Peyer's patch (tissue), 4 donors: ENCODE results near the gene UBC. TPM values are rescaled to one million over a fixed set of nuclear protein-coding genes. Genes with fewer than 3 reads are reported as not detected.
A peak's percentile ranks its signal among the peaks of the same experiment; 100 is the strongest.
"Not testable (repeated sequence)": the region's sequence is repeated elsewhere in the genome, so short reads cannot be mapped to it uniquely, and the experiment has no call there.

ENCODE experiments used
- DNase-seq, 3 donors: peaks; one replicate each; pipeline ENCODE4 v3.0.0-alpha.2; 2017 to 2019
- H3K27ac ChIP-seq, 4 donors: fragments of 200-600 bp; sonication (generic); one replicate each; pipeline ENCODE4 v1.5.1; 2016 to 2019
- H3K27me3 ChIP-seq, 2 donors: fragments of 200-600 bp; sonication (generic); one replicate each; pipeline ENCODE4 v1.5.1; 2019
- H3K36me3 ChIP-seq, 3 donors: fragments of 200-600 bp; sonication (generic); one replicate each; pipeline ENCODE4 v1.5.1; 2016 to 2019
- H3K4me1 ChIP-seq, 4 donors: fragments of 200-600 bp; sonication (generic); one replicate each; pipeline ENCODE4 v1.5.1; 2016 to 2019
- H3K4me3 ChIP-seq, 4 donors: fragments of 200-600 bp; sonication (generic); 1 replicate in 3 of 4; 2 replicates in 1 of 4; pipeline ENCODE4 v1.5.1; 2016 to 2019; ENCODE audit warnings: mild to moderate bottlenecking in 1 of 4
- H3K9me3 ChIP-seq, 4 donors: fragments of 200-600 bp; sonication (generic); one replicate each; pipeline ENCODE4 v1.5.1; 2016 to 2019; ENCODE audit warnings: mild to moderate bottlenecking in 1 of 4
- CTCF ChIP-seq, 6 experiments: fragments of 450-650 bp in 4 of 6; fragments of 200-600 bp in 2 of 6; sonication (generic) in 1 of 6; IDR thresholded peaks; one replicate each; pipeline ENCODE4 v1.5.1; 2017 to 2019; ENCODE audit warnings: antibody characterized with exemption in 6 of 6, mild to moderate bottlenecking in 3 of 6, moderate library complexity in 1 of 6
- POLR2A ChIP-seq, 2 donors: fragments of 450-650 bp; IDR thresholded peaks; one replicate each; pipeline ENCODE4 v1.5.1; 2017; ENCODE audit warnings: antibody characterized with exemption in 2 of 2, mild to moderate bottlenecking in 2 of 2, moderate library complexity in 2 of 2
- total RNA-seq, 4 donors: library from RNA; depleted of rRNA; stranded (reverse); fragments of >200 nt; gene quantifications; one replicate each; pipeline ENCODE4 v1.1.0, GENCODE V29; 2016

UBC gene
- total RNA-seq, 4 donors from 2014 or later, result 898 to 2,531 (median 1,185) TPM

- DNase-seq, result no peak
- Histone ChIP-seq H3K4me3 (no peak overlapping the region), H3K36me3 (no peaks in the 10 kb centered on the region), H3K27me3 (no peaks in the 10 kb centered on the region), H3K27ac (no peak overlapping the region), H3K9me3 (no peaks in the 10 kb centered on the region), H3K4me1 (peaks cover 0 to 6% (median 0%) of the 10 kb centered on the region in 4 donors)
- TF ChIP-seq CTCF (IDR thresholded peaks at IDR 0.05) (no peak), POLR2A (IDR thresholded peaks at IDR 0.05) (no peak)
Measured at GRCh38 chr12:124893792-124894516, 20.5 kb downstream of the UBC start.

- Histone ChIP-seq H3K9me3 (no peaks in the 10 kb centered on the region), H3K4me3 (no peak overlapping the region), H3K4me1 (peaks cover 0 to 5% (median 0%) of the 10 kb centered on the region in 4 donors), H3K36me3 (no peaks in the 10 kb centered on the region), H3K27ac (no peak overlapping the region), H3K27me3 (no peaks in the 10 kb centered on the region)
- TF ChIP-seq POLR2A (IDR thresholded peaks at IDR 0.05), result no peak
- no peak for TF ChIP-seq CTCF (IDR thresholded peaks at IDR 0.05)
- no peak for DNase-seq
Measured at GRCh38 chr12:124888260-124888659, 26.2 kb downstream of the UBC start.

GRCh38 chr12:124887766-124888165 lies 26.7 kb downstream of the UBC start:
- not testable (repeated sequence) for H3K4me1 ChIP-seq, H3K9me3 ChIP-seq, H3K27ac ChIP-seq, H3K27me3 ChIP-seq, DNase-seq, H3K36me3 ChIP-seq, H3K4me3 ChIP-seq

- no peaks in the 10 kb centered on the region for H3K27me3 ChIP-seq
- peak in 2 of 3 donors; percentile 83 to 88 for DNase-seq
- peaks cover 0 to 5% (median 0%) of the 10 kb centered on the region in 4 donors for H3K4me1 ChIP-seq
- H3K9me3 ChIP-seq, result no peaks in the 10 kb centered on the region
- peak overlapping the region in 2 of 4 donors; percentile 33 to 47 for H3K27ac ChIP-seq
- H3K36me3 ChIP-seq, result no peaks in the 10 kb centered on the region
- no peak overlapping the region for H3K4me3 ChIP-seq
- no peak for TF ChIP-seq POLR2A (IDR thresholded peaks at IDR 0.05)
Measured at GRCh38 chr12:124884587-124885438, 29.6 kb downstream of the UBC start.

- Histone ChIP-seq H3K4me3 (no peak overlapping the region), H3K27me3 (no peaks in the 10 kb centered on the region), H3K36me3 (no peaks in the 10 kb centered on the region), H3K9me3 (no peaks in the 10 kb centered on the region), H3K27ac (no peak overlapping the region), H3K4me1 (peaks cover 0 to 5% (median 0%) of the 10 kb centered on the region in 4 donors)
- TF ChIP-seq POLR2A (IDR thresholded peaks at IDR 0.05) (no peak), CTCF (IDR thresholded peaks at IDR 0.05) (no peak)
- no peak for DNase-seq
Measured at GRCh38 chr12:124883263-124884130, 31.0 kb downstream of the UBC start.

- peaks cover 0 to 5% (median 0%) of the 10 kb centered on the region in 4 donors for H3K4me1 ChIP-seq
- TF ChIP-seq POLR2A (IDR thresholded peaks at IDR 0.05) (no peak), CTCF (IDR thresholded peaks at IDR 0.05) (no peak)
- H3K4me3 ChIP-seq, result no peak overlapping the region
- no peaks in the 10 kb centered on the region for H3K9me3 ChIP-seq
- H3K36me3 ChIP-seq, result no peaks in the 10 kb centered on the region
- DNase-seq, result no peak
- H3K27me3 ChIP-seq, result no peaks in the 10 kb centered on the region
- H3K27ac ChIP-seq, result no peak overlapping the region
Measured at GRCh38 chr12:124881123-124881522, 33.3 kb downstream of the UBC start.

GRCh38 chr12:124880335-124880734 lies 34.1 kb downstream of the UBC start:
- H3K9me3 ChIP-seq, H3K4me1 ChIP-seq, H3K27ac ChIP-seq, H3K36me3 ChIP-seq, H3K4me3 ChIP-seq, H3K27me3 ChIP-seq, DNase-seq: not testable (repeated sequence)
